ENCODE data around the gene FHDC1.
"Not testable (repeated sequence)": the region's sequence is repeated elsewhere in the genome, so short reads cannot be mapped to it uniquely, and the experiment has no call there.

FHDC1 gene

GRCh38 chr4:152935631-152936445 is at the start of gene FHDC1:
TSS of gene FHDC1 (plus strand) at chr4:152936323. CDS start at chr4:152943058, 6,735 bp downstream.
- peak within 1 kb of the TSS; percentile 55 for H3K4me3 ChIP-seq (ENCODE audit: low read depth, low read length)
- no peak for DNase-seq (ENCODE audit: low read depth)
- no peak for TF ChIP-seq CTCF (IDR thresholded peaks at IDR 0.05; ENCODE audit: low read depth, low read length, missing control alignments)

GRCh38 chr4:152887981-152888380 is 48.1 kb upstream of the FHDC1 start:
- no peak overlapping the region for H3K4me3 ChIP-seq (ENCODE audit: low read depth, low read length)
- TF ChIP-seq CTCF (IDR thresholded peaks at IDR 0.05; ENCODE audit: low read depth, low read length, missing control alignments), result no peak
- no peak for DNase-seq (ENCODE audit: low read depth)

GRCh38 chr4:152892974-152893373 is 43.1 kb upstream of the FHDC1 start:
- no peak for DNase-seq (ENCODE audit: low read depth)
- H3K4me3 ChIP-seq (ENCODE audit: low read depth, low read length), result no peak overlapping the region
- TF ChIP-seq CTCF (IDR thresholded peaks at IDR 0.05; ENCODE audit: low read depth, low read length, missing control alignments), result no peak

- no peak for TF ChIP-seq CTCF (IDR thresholded peaks at IDR 0.05; ENCODE audit: low read depth, low read length, missing control alignments)
- no peak overlapping the region for H3K4me3 ChIP-seq (ENCODE audit: low read depth, low read length)
- DNase-seq (ENCODE audit: low read depth), result no peak
Observed at GRCh38 chr4:152894673-152895072, 41.5 kb upstream of the FHDC1 start.

- DNase-seq (ENCODE audit: low read depth), result no peak
- no peak overlapping the region for H3K4me3 ChIP-seq (ENCODE audit: low read depth, low read length)
- TF ChIP-seq CTCF (IDR thresholded peaks at IDR 0.05; ENCODE audit: low read depth, low read length, missing control alignments), result no peak
Observed at GRCh38 chr4:152896811-152897210, 39.3 kb upstream of the FHDC1 start.

GRCh38 chr4:152898133-152898532 is 38.0 kb upstream of the FHDC1 start:
- H3K4me3 ChIP-seq (ENCODE audit: low read depth, low read length); DNase-seq (ENCODE audit: low read depth): not testable (repeated sequence)

GRCh38 chr4:152898606-152899005 is 37.5 kb upstream of the FHDC1 start:
- H3K4me3 ChIP-seq (ENCODE audit: low read depth, low read length), result no peak overlapping the region
- no peak for DNase-seq (ENCODE audit: low read depth)
- TF ChIP-seq CTCF (IDR thresholded peaks at IDR 0.05; ENCODE audit: low read depth, low read length, missing control alignments), result no peak

Measured in GM12864 (cell line).